M059J (cell line): ENCODE results near the gene HSDL2. TPM values are rescaled to one million over a fixed set of nuclear protein-coding genes. Genes with fewer than 3 reads are reported as not detected.
"Not testable (repeated sequence)": the region's sequence is repeated elsewhere in the genome, so short reads cannot be mapped to it uniquely, and the experiment has no call there.

Source experiments
- DNase-seq: peaks from one replicate; pipeline ENCODE4 v3.0.0-alpha.2; 2012; ENCODE audit warnings: low read depth
- total RNA-seq: library from RNA; depleted of rRNA; stranded (reverse); fragments of >200 nt; shearing (Covaris generic); gene quantifications from 2 replicates; pipeline ENCODE4 v1.2.3, GENCODE V29; 2014

HSDL2 gene
- total RNA-seq, 1 experiment from 2014 or later: 48.1 TPM

DNA sequence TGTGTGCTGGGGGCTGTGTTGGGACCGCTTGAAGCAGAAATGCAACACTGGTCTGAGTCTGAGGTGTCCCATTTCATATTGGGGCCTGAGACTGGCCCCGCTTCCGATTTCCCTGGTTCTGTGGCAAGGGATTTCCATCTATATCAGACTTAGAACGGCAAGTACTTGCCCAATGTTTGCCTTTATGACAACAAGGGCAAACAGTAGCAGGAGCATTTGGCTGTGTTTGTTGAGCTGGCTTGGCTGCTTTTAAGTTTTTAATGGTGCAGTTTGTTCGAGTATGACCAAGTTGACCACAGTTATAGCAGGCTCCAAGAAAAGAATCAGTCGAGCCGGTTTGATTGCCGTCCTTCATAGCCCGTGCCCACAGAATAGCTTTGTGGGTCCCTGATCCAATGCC is 17.0 kb downstream of the HSDL2 start:
- no peak for DNase-seq

DNA sequence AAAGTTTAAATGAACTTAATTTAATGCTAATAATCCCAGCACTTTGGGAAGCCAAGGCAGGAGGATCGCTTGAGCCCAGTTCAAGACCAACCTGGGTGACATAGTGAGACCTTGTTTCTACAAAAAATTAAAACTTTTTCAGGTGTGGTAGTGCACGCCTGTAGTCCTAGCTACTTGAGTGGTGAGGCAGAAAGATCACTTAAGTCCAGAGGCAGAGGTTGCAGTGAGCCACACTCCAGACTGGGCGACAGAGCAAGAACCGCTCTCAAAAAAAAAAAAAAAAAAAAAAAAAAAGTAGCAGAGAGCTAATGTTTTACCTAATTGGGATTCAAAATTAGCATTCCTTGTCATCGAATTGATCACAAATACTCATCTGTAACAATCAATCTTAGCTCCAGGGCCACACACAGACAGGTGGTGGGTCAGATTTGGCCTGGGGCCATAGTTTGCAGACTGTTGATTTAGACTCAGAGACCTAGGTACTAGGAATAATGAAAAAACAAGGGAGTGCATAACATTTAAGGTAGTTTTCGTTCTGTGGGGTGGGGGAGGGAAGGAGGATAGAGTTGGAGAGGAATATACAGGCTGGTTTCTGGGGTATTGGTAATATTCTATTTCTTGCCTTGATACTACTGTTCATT is 21.4 kb downstream of the HSDL2 start:
- DNase-seq: no peak

DNA sequence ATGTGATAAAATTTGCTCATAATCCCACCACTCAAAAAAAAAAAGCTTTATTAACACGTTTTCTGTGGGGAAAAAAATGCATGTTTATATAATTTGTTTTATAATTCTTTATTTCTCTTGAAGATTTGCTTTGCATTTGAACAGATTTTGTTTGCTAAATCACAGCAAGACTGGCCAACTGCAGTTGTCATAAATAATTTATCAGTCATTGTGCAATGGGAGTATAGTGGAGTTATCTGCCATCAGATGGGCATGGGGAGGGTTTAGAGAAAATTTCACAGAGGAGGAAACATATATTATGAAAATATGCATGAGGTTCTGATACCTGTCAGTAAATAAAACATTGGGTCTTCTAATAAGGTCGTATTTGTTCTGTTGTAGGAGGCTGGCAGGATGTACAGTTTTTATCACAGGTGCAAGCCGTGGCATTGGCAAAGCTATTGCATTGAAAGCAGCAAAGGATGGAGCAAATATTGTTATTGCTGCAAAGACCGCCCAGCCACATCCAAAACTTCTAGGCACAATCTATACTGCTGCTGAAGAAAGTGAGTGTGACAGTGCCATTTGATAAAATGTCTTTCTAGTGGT is 23.8 kb downstream of the HSDL2 start:
- DNase-seq: no peak

DNA sequence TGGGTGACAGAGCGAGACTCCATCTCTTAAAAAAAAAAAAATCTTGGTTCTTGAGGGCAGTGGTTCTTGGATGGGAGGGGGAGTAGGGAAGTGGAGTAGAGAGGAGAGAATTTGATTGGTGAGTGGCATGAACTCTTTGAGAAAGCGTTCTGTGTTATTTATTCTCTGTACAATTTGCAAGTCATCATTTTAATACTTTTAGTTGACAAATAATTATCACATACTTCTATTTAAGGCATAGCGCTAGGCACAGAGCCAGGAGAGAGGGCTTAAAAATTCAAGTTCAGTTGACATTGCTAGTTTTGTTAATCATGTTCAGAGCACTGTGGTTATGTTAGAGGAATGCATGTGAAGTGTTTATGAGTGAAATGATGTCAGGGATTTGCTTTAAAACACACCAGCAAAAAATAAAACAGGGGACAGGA is 24.6 kb downstream of the HSDL2 start:
- peak; percentile 4 for DNase-seq

DNA sequence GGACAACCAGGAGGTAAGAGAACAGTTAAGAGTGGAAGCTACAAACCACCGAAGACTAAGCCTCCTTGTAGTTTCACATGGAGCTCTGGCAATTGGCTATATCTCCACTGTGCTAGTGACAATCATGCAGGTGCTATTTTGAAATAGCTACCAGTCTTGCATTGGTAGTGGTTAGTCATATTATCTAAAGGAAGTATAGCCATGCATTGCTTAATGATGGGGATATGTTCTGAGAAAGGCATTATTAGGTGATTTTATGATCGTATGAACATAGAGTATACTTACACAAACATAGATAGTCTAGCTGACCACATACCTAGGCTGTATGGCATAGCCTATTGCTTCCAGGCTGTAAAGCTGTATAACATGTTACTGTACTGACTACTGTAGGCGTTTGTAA is 28.4 kb downstream of the HSDL2 start:
- no peak for DNase-seq

DNA sequence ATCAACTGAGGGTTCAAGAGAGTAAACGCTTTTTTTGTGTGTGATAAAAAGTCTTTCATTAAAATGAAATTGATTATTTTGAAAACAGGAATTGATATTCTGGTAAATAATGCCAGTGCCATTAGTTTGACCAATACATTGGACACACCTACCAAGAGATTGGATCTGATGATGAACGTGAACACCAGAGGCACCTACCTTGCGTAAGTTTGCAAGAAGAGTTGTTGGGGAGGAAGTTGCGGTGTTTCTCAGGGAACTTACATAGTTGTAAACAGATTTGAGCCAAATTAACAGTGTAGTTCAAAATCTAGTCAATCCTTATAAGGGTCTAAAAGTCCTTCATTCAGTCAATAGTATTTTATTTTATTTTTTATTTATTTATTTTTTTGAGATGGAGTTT is 28.9 kb downstream of the HSDL2 start:
- DNase-seq: no peak

DNA sequence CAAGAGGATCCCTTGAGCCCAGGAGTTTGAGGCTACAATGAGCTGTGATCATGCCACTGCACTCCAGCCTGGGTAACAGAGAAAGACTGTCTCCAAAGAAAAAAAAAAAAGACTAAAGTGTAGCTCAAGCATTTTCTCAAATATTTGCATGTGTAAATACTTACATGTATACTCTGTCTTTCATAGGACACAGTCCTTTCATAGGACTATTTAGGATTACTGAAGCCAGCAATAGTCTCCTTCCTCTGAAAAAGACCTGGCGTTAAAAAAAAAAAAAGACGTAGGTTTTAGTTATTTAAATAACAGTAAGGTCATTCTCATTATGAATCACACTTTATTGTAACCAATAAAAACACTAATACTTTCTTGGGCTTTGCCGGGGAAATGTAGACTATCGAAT is 29.9 kb downstream of the HSDL2 start:
- no peak for DNase-seq

DNA sequence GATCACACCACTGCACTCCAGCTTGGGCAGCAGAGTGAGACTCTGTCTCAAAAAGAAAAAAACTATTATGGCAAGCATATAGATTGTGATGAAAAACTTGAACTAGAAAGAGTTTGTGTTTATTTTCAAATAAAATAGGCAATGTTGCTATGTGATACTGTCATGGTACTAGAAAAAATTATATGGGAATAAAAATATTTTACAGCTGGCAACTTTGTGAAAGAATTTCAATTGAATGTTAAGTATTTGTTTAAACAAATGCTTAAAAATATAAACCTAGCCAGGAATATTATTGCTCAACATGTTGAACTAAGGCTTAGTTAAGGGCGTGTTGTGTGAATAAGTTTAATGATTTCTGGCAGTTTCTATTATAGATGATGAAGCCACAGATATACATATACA is 31.7 kb downstream of the HSDL2 start:
- no peak for DNase-seq

DNA sequence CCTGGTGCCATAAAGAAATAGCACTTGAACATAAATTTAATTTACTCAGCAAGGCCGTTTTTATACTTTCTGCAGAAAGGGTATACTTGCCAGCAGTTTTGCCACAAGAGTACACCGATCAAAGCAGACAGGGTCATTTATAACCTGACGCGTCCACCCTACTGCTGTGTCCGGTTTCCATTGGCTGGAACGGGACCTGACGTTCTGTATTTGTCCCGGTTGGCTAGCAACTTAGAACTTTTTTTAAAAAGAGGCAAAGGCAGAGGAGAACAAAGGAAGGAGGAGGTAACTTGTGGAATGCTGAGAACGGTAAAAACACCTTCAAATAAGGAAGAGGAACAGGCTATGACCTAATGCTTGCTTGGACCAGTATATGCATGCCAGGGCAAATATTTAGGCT is 33.8 kb downstream of the HSDL2 start:
- DNase-seq: not testable (repeated sequence)

DNA sequence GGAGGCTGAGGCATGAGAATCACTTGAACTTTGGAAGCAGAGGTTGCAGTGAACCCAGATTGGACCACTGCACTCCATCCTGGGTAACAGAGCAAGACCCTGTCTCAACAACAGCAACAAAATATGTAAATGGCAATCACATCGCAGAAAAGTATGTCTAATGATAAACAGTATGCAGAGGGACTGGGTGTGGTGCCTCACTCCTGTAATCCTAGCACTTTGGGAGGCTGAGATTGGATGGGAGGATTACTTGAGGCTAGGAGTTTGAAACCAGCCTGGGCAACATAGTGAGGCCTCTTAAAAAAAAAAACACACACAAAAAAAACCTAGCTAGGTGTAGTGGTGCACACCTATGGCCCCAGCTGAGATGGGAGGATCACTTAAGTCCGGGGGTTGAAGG is 40.3 kb downstream of the HSDL2 start:
- no peak for DNase-seq

DNA sequence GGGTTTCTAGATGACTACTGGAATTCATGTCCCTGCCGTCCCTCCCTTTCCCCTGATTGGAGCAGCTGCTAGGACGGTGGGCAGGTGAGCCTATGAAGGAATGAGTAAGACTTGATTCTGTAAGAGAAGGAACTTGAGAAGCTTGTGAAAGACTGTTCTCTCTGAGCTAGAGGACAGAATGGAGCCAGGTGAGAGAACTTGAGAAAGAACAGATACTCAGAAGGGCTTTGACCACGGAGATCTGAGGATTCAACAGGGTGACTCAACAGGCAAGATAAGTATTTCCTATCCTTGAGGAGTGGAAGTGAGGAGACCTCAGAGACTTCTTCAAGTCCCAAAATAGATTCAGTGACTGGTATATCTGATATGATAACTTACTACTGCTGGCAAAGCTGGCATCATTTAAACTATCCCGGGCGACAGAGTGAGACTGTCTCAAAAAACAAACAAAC is 41.9 kb downstream of the HSDL2 start:
- peak; percentile 14 for DNase-seq

DNA sequence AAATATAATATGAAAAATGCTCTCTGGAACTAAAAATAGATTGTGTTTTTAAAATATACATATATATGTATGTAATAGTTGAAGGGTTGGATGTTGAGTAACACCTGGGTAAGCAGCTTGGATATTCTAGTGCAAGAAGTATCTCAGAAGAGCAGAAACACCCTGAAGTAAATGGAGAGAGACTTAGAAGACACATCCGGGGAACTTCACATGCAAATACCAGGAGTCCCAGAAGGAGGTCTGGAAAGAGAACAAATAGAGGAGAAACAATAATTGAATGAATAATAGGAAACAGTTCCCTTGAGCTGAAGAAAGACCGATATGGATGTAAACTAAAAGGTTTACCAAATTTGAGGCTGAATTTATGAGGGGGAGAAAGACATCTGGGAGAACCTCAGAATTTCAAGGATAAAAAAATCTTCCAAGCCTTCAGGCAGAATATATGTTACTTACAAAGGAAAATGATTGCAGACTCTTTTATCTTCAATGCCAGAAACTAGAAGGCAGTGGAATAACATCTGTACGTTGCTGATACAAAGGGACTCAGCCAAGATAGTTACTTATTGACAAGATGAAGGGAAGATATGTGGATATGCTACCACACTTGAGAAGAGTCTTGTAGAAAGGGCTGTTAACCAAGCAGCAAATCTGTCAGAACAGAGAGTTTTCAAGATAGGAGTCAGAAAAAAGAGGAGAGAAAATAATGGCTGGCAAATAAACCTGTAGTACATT is 42.7 kb downstream of the HSDL2 start:
- no peak for DNase-seq

DNA sequence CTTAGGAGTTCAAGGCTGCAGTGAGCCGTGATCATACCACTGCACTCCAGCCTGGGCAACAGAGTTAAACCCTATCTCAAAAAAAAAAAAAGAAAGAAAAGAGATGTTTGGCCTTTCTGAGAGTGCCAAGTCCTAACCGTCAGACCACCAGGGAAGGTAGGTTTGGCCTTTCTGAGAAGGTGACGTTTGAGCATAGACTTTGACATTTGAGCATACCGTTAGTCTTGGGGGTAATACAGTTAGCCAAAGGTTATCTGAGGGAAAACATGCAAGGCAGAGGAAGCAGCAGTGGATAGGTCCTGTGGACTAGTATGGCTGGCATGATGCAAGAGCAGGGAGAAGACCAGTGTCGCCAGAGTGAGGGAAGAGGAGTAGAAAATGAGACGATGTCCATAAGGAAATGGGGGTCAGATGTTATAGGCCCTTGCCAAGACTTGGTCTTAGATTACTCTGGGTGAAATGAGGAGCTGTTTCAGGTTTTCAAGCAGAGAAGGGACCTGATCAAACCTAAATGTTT is 50.2 kb downstream of the HSDL2 start:
- DNase-seq: no peak

DNA sequence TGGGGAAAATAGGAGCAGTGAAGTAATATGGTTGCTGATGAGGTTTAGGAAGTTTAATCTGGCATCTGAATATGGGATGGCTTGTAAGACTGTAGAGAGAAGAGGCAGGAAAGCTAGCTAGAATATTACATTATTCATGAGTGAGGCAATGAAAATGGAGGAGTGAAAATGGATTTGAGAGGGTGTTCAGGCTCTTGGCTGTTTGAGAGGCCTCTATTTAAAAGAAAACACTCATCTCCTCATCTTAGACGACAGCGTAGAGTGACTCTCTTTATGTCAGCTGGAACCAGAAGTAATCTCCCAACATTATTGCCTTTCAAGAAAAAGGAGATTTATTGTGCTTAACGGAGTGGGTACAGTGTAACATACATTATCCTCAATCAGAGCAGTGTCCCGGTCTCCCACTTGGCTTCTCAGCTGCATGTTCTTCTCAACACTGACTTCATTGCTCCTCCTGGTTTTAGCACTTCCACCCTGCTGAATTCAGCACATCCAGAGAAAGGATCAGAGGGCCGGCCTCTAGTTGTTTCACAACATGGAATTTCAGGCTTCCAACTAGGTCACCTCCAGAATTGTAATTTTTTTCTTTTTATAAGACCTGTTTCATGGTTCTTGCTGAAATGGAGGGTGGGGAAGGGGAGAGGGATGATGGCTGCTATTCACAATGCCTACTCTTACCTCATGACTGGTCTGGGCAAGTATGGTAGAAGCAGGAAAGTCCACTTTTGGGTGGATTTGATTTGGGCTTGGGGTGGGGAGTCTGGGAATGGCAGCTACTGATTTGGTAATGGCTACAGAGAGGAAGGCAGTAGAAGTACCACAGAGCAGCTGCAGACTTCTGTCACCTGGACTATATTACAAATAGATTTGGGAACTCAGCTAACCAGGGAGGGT is 53.8 kb downstream of the HSDL2 start:
- no peak for DNase-seq

DNA sequence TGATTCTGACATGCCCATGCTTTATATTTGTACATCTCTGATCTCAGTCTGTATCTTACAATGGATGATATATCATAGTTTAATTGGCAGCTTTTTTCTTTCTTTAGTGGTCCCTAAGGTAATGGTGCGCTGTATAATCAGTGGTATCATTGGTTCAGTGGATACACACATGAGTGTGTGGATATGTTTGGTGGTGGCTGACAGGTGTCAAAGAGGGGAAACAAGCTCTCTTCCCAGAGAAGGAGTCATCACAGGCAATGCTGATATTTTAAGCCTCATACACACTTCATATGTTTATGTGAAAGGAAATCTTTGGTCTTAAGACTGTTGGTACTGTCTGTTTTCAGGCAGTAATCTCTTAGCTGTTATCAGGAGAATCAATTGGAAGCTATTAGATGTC is 54.6 kb downstream of the HSDL2 start:
- DNase-seq: no peak

DNA sequence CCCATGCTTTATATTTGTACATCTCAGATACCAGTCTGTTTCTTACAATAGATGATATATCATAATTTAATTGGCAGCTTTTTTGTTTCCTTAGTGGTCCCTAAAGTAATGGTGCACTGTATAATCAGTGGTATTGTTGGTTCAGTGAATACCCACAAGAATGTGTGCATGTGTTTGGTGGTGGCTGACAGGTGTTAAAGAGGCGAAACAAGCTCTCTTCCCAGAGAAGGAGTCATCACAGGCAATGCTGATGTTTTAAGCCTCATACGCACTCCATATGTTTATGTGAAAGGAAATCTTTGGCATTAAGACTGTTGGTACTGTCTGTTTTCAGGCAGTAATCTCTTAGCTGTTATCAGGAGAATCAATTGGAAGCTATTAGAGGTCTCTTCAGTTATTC is 57.5 kb downstream of the HSDL2 start:
- DNase-seq: no peak

DNA sequence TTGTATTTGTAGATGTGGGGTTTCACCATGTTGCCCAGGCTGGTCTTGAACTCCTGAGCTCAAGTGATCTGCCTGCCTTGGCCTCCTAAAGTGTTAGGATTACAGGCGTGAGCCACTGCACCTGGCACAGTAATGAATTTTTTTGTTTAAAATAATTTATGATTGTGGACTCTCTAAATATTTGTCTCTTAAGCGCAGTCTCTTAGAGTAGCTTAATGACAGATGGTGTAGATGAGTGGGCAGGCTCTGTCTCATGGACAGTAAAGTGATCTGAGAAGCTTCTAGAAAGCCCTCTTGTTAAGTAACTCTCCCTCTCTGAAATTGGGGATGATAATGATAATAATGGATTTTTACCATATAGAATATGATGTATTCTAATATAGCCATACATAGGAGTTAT is 59.3 kb downstream of the HSDL2 start:
- DNase-seq: no peak

DNA sequence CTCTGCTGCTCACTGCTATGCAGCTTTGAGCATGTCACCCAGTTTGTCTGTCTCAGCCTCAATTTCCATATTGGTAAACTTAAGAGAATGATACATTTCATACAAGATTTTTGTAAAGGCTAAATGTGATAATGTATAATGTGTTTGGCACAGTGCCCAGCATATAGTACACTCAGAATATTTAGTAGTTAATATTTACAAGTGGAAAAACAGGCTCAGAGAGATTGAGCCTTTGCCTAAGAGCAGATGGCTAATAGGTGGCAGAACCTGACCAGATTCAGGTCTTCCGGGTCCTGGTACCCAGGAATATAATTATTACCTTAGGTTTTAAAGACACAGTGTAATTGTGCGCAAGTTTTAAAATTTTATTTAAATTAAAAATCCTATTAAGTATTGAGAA is 59.9 kb downstream of the HSDL2 start:
- DNase-seq: no peak

DNA sequence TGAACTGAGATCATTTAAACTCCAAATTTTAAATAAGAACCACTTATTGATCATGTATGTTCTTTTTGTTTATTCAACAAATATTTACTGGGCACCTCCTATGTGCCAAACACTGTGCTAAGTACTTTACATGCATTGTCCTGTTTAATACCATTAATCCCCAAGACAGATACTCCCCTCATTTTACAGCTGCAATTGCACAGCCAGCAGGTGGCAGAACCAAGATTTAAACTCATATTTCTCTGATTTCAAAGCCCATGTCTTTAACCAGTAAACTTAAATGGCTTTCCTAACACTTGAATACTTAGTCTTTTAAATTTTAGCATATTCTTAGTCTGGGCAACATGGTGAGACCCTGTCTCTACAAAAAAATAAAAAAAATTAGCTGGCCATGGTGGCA is 63.3 kb downstream of the HSDL2 start:
- peak; percentile 24 for DNase-seq

DNA sequence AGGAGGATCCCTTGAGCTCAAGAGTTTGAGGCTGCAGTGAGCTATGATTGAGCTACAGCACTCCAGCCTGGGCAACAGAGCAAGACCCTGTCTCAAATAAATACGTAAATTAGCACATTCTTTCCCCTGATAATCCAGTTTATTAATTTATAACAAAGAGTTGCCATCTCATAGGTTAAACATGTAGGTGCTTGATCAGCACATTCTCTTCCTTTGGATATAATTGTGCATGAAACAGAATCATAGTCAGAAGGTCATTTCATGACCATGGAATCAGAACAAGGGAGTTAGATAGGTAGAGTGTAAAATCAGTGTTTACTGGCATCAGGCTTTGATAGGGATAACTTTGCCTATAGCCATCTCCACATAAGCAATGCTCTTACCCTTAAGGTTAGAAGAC is 63.7 kb downstream of the HSDL2 start:
- DNase-seq: no peak

DNA sequence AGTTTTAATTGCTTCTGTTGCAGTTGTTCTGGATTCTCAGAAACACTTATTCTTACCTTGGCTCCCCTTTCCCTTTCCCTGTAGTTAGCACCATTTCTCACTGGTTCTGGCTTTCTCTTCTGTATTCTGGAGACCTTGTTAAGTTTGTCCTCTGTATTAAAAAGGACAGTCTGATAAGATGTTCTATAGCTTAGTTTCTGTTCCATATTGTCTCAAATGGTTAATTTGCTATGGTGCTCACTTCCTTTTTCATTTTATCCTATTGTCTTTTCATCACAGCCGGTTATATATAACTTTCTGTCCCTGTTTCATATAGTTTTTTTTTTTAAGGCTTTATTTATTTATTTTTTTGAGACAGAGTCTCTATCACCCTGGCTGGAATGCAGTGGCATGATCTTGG is 65.3 kb downstream of the HSDL2 start:
- DNase-seq: no peak

DNA sequence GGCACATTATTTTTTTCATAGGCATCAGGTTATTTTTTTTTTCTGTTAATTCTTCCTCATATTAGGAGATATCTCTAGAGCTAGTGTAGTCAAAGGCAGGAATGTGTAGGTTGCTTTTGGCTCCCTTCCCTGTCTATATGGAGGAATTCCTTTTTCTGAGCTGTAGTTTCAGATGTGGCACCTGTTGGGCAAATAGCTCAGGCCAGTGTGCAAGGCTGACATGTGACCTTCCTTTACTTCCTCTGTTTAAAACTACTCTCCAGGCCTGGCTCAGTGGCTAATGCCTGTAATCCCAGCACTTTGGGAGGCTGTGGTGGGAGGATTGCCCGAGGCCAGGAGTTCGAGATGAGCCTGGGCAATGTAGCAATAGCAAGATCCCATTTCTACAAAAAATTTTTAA is 66.2 kb downstream of the HSDL2 start:
- DNase-seq: no peak
